ENCODE measurements around the gene MMP21. TPM values are rescaled to one million over a fixed set of nuclear protein-coding genes. Genes with fewer than 3 reads are reported as not detected.

Gene MMP21
- total and polyA plus RNA-seq, 2 of the 13 experiments (the other 11 are each of a cell fraction or from before 2014, with no cell fraction given) = not detected

DNA sequence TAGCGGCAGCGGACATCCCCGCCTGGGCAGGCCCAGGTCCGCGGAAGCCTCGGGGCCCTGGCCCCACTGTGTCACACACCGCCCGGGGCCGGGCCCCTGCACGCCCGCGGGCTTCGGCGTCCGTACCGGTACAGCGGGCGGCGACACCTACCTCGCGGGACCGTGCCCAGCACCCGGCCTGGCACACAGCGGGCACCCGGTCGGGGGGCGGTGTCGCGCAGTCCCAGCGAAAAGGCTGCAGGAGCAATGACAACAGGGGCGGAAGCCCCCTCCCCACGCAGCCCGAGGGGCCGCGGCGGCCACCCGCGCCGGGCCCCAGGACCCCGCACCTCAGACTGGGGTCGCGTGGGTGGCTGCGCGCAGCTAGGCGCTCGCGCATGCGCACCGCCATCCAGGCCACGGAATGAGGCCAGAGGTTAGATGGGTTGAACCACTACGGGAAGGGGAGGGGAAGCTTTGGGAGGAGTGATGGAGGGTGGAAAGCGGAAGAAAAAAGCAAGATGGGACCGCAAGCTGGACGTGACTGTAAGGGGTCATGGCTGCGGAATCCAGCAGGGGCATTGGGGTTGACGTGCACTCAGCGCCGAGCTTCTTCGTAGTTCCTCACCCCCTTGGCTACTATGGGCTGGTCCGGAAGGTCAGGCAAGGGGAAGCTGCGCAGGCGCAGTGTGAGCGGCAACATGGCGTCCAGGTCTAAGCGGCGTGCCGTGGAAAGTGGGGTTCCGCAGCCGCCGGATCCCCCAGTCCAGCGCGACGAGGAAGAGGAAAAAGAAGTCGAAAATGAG is 47.4 kb upstream of the MMP21 start, which contains the start of the genes BCCIP and UROS (continued):
- TF ChIP-seq, protein P1, sequence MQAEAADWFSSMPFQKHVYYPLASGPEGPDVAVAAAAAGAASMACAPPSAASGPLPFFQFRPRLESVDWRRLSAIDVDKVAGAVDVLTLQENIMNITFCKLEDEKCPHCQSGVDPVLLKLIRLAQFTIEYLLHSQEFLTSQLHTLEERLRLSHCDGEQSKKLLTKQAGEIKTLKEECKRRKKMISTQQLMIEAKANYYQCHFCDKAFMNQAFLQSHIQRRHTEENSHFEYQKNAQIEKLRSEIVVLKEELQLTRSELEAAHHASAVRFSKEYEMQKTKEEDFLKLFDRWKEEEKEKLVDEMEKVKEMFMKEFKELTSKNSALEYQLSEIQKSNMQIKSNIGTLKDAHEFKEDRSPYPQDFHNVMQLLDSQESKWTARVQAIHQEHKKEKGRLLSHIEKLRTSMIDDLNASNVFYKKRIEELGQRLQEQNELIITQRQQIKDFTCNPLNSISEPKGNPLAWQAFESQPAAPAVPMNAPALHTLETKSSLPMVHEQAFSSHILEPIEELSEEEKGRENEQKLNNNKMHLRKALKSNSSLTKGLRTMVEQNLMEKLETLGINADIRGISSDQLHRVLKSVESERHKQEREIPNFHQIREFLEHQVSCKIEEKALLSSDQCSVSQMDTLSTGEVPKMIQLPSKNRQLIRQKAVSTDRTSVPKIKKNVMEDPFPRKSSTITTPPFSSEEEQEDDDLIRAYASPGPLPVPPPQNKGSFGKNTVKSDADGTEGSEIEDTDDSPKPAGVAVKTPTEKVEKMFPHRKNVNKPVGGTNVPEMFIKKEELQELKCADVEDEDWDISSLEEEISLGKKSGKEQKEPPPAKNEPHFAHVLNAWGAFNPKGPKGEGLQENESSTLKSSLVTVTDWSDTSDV (CRISPR knock-in tag; IDR thresholded peaks at IDR 0.05) = no peak
- TF ChIP-seq, protein P2, sequence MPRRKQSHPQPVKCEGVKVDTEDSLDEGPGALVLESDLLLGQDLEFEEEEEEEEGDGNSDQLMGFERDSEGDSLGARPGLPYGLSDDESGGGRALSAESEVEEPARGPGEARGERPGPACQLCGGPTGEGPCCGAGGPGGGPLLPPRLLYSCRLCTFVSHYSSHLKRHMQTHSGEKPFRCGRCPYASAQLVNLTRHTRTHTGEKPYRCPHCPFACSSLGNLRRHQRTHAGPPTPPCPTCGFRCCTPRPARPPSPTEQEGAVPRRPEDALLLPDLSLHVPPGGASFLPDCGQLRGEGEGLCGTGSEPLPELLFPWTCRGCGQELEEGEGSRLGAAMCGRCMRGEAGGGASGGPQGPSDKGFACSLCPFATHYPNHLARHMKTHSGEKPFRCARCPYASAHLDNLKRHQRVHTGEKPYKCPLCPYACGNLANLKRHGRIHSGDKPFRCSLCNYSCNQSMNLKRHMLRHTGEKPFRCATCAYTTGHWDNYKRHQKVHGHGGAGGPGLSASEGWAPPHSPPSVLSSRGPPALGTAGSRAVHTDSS (CRISPR knock-in tag; conservative IDR thresholded peaks at IDR 0.05) = no peak
- TF ChIP-seq, protein P3, sequence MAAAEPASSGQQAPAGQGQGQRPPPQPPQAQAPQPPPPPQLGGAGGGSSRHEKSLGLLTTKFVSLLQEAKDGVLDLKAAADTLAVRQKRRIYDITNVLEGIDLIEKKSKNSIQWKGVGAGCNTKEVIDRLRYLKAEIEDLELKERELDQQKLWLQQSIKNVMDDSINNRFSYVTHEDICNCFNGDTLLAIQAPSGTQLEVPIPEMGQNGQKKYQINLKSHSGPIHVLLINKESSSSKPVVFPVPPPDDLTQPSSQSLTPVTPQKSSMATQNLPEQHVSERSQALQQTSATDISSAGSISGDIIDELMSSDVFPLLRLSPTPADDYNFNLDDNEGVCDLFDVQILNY (CRISPR knock-in tag; conservative IDR thresholded peaks at IDR 0.05) = no peak
- TF ChIP-seq, protein P4, sequence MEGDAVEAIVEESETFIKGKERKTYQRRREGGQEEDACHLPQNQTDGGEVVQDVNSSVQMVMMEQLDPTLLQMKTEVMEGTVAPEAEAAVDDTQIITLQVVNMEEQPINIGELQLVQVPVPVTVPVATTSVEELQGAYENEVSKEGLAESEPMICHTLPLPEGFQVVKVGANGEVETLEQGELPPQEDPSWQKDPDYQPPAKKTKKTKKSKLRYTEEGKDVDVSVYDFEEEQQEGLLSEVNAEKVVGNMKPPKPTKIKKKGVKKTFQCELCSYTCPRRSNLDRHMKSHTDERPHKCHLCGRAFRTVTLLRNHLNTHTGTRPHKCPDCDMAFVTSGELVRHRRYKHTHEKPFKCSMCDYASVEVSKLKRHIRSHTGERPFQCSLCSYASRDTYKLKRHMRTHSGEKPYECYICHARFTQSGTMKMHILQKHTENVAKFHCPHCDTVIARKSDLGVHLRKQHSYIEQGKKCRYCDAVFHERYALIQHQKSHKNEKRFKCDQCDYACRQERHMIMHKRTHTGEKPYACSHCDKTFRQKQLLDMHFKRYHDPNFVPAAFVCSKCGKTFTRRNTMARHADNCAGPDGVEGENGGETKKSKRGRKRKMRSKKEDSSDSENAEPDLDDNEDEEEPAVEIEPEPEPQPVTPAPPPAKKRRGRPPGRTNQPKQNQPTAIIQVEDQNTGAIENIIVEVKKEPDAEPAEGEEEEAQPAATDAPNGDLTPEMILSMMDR (CRISPR knock-in tag; IDR thresholded peaks at IDR 0.05) = no peak
- TF ChIP-seq HDAC6 (IDR thresholded peaks at IDR 0.05; ENCODE audit: low read depth, low read length) (no peak), ZNF235 (CRISPR knock-in tag; IDR thresholded peaks at IDR 0.05; ENCODE audit: borderline replicate concordance) (no peak), ISL2 (CRISPR knock-in tag; IDR thresholded peaks at IDR 0.05) (no peak; the same call in 1 of the 2 replicates), IKZF1 (IDR thresholded peaks at IDR 0.05) (no peak), HDAC2 (CRISPR knock-in tag; IDR thresholded peaks at IDR 0.05) (peak; percentile 22; the same call in 1 of the 2 replicates), HNRNPH1 (optimal IDR thresholded peaks at IDR 0.05; ENCODE audit: low read depth, low read length) (no peak), ZMYM3 (CRISPR knock-in tag; IDR thresholded peaks at IDR 0.05) (no peak; the same call in 1 of the 2 replicates), DPF2 (CRISPR knock-in tag; IDR thresholded peaks at IDR 0.05; ENCODE audit: borderline replicate concordance, low read depth) (no peak), PHF21A (CRISPR knock-in tag; IDR thresholded peaks at IDR 0.05) (no peak; the same call in 1 of the 2 replicates), ZKSCAN5 (CRISPR knock-in tag; IDR thresholded peaks at IDR 0.05) (no peak), ZNF605 (CRISPR knock-in tag; IDR thresholded peaks at IDR 0.05) (no peak), NR3C1 (CRISPR knock-in tag; IDR thresholded peaks at IDR 0.05) (no peak), ZNF564 (CRISPR knock-in tag; IDR thresholded peaks at IDR 0.05) (0 out of 2 replicates have a peak, but pooled peaks have one; percentile 70), ZNF788 (CRISPR knock-in tag; IDR thresholded peaks at IDR 0.05; ENCODE audit: borderline replicate concordance) (peak; percentile 67; the same call in 1 of the 2 replicates), ZNF768 (CRISPR knock-in tag; IDR thresholded peaks at IDR 0.05) (peak; percentile 38; the same call in 1 of the 2 replicates)
- TF ChIP-seq, protein P5, sequence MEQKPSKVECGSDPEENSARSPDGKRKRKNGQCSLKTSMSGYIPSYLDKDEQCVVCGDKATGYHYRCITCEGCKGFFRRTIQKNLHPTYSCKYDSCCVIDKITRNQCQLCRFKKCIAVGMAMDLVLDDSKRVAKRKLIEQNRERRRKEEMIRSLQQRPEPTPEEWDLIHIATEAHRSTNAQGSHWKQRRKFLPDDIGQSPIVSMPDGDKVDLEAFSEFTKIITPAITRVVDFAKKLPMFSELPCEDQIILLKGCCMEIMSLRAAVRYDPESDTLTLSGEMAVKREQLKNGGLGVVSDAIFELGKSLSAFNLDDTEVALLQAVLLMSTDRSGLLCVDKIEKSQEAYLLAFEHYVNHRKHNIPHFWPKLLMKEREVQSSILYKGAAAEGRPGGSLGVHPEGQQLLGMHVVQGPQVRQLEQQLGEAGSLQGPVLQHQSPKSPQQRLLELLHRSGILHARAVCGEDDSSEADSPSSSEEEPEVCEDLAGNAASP (CRISPR knock-in tag; IDR thresholded peaks at IDR 0.05; ENCODE audit: borderline replicate concordance) = peak; percentile 31; the same call in 1 of the 2 replicates
- TF ChIP-seq, protein P6, sequence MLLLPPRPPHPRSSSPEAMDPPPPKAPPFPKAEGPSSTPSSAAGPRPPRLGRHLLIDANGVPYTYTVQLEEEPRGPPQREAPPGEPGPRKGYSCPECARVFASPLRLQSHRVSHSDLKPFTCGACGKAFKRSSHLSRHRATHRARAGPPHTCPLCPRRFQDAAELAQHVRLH (CRISPR knock-in tag; IDR thresholded peaks at IDR 0.05; ENCODE audit: borderline replicate concordance, low read depth) = no peak
